Measurements from ENCODE around the gene HMOX2.

- TF ChIP-seq BACH2 (CRISPR knock-in tag; IDR thresholded peaks at IDR 0.05; ENCODE audit: borderline replicate concordance) (no peak), PATZ1 (CRISPR knock-in tag; IDR thresholded peaks at IDR 0.05; ENCODE audit: borderline replicate concordance) (no peak), ZFP3 (CRISPR knock-in tag; IDR thresholded peaks at IDR 0.05) (no peak), RARB (CRISPR knock-in tag; IDR thresholded peaks at IDR 0.05) (no peak), SNAI2 (CRISPR knock-in tag; IDR thresholded peaks at IDR 0.05) (no peak)
- TF ChIP-seq, protein P1, sequence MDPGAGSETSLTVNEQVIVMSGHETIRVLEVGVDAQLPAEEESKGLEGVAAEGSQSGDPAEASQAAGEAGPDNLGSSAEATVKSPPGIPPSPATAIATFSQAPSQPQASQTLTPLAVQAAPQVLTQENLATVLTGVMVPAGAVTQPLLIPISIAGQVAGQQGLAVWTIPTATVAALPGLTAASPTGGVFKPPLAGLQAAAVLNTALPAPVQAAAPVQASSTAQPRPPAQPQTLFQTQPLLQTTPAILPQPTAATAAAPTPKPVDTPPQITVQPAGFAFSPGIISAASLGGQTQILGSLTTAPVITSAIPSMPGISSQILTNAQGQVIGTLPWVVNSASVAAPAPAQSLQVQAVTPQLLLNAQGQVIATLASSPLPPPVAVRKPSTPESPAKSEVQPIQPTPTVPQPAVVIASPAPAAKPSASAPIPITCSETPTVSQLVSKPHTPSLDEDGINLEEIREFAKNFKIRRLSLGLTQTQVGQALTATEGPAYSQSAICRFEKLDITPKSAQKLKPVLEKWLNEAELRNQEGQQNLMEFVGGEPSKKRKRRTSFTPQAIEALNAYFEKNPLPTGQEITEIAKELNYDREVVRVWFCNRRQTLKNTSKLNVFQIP (CRISPR knock-in tag; IDR thresholded peaks at IDR 0.05; ENCODE audit: borderline replicate concordance, low read depth) = no peak
Observed at GRCh38 chr16:4509420-4509819, 33.2 kb downstream of the HMOX2 start.

Measured in SK-N-SH treated with all-trans-retinoic acid at 6 μM for 48 hours (cell line).